Measurements from ENCODE around the gene MANBA.

- TF ChIP-seq CTCF (conservative IDR thresholded peaks at IDR 0.05) (no peak), ZFX (IDR thresholded peaks at IDR 0.05) (no peak)
Measured at GRCh38 chr4:102641793-102642192, 119.0 kb downstream of the MANBA start.
